ENCODE measurements around the gene PCAT7.
A peak's percentile ranks its signal among the peaks of the same experiment; 100 is the strongest.
"Not testable (repeated sequence)": the region's sequence is repeated elsewhere in the genome, so short reads cannot be mapped to it uniquely, and the experiment has no call there.

PCAT7 gene

DNA sequence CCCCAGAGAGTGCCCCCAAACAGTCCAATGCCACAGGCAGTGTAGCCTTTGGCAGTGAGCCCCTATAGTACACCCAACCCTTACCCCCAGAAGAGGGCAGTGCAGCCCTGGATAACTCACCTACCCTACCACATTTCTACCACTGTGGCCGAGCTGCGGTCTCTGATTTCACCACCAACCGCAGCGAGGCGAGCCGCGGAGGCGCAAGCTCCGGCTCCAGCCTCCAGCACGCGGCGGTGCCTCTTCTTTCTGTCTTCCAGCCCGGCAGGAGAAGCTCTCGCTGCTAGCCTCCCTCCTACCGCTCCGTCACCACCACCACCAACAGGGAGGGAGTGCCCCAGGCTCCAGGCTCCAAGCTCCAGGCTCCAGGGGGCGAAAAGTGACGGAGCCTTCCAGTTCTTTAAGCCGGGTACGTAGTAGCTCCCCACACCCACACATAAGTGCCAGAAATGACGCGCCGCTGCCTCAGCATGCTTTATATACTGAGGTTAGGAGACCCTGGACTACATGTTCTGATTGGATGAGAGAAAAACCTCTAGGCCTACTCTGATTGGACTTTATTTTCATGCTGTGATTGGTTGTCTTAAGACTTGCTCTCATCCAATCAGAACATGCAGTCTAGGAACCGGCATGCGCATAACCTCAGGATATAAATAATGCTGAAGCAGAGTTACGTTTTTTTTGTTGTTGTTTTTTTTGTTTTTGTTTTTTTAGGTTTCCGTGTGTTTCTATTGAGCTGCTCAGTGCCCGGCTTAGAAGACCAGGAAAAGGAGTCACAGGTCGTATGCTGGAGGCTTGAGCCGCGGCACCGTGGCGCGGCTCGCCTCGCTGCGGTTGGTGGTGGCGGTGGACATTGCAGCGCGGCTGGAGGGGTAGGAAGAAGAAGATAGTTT, at the start of gene PCAT7:
PCAT7 (plus strand) TSS at position 645 of the 893 bp plus-strand sequence.
- peak; percentile 13 for DNase-seq (ENCODE audit: low read depth)
- TF ChIP-seq, protein P1, sequence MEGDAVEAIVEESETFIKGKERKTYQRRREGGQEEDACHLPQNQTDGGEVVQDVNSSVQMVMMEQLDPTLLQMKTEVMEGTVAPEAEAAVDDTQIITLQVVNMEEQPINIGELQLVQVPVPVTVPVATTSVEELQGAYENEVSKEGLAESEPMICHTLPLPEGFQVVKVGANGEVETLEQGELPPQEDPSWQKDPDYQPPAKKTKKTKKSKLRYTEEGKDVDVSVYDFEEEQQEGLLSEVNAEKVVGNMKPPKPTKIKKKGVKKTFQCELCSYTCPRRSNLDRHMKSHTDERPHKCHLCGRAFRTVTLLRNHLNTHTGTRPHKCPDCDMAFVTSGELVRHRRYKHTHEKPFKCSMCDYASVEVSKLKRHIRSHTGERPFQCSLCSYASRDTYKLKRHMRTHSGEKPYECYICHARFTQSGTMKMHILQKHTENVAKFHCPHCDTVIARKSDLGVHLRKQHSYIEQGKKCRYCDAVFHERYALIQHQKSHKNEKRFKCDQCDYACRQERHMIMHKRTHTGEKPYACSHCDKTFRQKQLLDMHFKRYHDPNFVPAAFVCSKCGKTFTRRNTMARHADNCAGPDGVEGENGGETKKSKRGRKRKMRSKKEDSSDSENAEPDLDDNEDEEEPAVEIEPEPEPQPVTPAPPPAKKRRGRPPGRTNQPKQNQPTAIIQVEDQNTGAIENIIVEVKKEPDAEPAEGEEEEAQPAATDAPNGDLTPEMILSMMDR (IDR thresholded peaks at IDR 0.05; ENCODE audit: low read depth, low read length, missing control alignments): peak; percentile 54
- no peak within 1 kb of the TSS for H3K4me3 ChIP-seq (ENCODE audit: low read depth, low read length)

DNA sequence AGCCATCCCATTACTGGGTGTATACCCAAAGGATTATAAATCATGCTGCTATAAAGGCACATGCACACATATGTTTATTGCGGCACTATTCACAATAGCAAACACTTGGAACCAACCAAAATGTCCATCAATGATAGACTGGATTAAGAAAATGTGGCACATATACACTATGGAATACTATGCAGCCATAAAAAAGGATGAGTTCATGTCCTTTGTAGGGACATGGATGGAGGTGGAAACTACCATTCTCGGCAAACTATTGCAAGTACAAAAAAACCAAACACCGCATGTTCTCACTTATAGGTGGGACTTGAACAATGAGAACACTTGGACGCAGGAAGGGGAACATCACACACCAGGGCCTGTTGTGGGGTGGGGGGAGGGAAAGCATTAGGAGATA, 48.5 kb upstream of the PCAT7 start:
- DNase-seq (ENCODE audit: low read depth); H3K4me3 ChIP-seq (ENCODE audit: low read depth, low read length): not testable (repeated sequence)

DNA sequence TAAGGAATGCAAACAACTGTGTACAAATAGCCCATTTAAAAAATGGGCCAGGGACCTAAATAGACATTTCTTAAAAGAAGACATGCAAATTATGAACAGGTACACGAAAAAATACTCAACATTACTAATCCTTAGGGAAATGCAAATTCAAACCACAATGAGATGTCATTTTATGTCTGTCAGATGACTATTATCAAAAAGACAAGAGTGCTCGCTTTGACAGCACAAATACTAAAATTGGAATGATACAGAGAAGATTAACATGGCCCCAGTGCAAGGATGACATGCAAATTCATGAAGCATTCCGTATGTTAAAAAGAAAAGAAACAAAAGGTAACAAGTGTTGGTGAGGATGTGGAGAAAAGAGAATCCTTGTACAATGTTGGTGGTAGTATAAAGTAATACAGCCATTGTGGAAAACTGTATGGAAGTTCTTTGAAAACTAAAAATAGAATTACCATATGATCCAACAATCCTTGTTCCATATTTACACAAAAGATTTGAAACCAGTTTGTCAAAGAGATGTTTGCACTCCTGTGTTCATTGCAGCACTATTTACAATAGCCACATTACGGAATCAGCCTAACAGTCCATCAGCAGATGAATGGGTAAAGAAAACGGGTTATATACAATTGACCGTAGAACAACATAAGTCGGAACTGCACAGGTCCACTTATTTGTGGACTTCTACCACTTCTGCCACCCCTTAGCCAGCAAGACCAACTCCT, 47.2 kb upstream of the PCAT7 start:
- no peak for DNase-seq (ENCODE audit: low read depth)
- TF ChIP-seq, protein P1 (IDR thresholded peaks at IDR 0.05; ENCODE audit: low read depth, low read length, missing control alignments): no peak
- H3K4me3 ChIP-seq (ENCODE audit: low read depth, low read length): no peak overlapping the region

DNA sequence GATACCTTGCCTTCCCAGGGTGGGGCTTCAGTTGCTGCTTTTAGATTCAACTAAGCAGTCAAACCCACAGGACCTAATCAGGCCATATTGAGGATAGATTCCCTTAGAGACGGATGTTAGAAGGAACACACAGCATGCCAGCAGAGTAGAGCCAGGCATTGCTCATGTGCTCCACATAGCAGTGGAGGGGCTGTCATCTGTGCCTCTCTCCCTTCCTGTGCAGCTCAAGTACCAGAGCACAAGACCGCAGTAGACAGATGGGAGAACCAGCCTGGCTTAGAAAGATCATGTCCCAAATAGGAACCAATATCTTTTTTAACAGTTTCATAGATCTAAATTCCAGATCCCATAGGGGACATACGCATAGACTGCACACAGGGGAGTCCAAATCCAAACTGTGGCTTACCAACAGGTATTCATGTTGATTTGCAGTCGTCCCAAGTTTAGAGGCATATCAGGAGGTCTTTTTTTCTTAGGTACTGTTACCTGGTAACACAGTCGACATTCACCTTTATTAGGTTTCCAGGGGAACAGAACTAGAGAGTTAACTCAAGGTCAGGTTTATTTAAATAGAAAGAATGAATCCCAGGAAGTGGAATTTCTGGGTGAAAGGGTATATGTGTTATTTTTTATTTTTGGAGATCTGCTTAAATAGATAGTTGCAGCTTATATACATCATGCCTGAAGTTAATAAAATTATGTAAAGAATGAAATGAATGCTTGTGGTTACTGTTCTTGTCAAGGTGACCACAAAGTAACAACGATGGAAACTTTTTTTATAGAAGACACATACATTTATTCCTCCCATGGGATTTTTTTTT, 43.5 kb upstream of the PCAT7 start:
- H3K4me3 ChIP-seq (ENCODE audit: low read depth, low read length): no peak overlapping the region
- DNase-seq (ENCODE audit: low read depth): no peak
- TF ChIP-seq, protein P1 (IDR thresholded peaks at IDR 0.05; ENCODE audit: low read depth, low read length, missing control alignments): no peak

DNA sequence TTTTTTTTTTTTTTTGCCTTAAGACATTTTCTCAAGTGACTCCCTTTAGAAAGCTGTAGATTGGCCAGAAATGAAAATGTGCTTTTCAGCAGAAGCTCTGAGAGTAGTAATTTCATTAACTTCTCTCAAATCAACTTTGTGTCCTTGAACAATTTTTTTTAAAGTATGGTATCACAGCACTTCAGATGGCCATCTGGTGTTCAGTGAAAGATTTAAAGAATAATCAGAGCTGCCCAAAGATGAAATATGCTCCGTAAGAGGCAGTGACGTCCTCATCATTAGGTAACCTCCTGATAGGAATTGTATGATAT, 43.0 kb upstream of the PCAT7 start:
- TF ChIP-seq, protein P1 (IDR thresholded peaks at IDR 0.05; ENCODE audit: low read depth, low read length, missing control alignments): no peak

DNA sequence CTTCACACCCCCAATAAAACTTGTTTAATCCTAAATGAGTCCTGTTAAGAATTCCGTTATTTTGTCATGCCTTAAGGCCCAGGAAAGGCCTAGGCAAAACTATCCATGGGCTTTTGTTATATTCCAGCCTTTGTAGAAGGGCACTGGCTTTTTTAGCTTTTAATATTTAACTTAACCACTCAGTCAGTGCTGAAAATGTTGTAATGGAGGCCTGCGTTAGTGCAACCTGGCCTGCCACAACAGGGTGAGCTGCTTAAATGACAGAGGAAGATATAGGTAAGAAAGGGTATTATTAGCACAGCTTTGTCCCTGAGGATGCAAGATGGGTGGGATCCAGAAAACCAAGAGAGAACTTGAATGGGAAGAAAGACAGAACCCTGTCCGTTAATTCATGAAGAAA, 40.2 kb upstream of the PCAT7 start:
- no peak for DNase-seq (ENCODE audit: low read depth)
- TF ChIP-seq, protein P1 (IDR thresholded peaks at IDR 0.05; ENCODE audit: low read depth, low read length, missing control alignments): no peak
- no peak overlapping the region for H3K4me3 ChIP-seq (ENCODE audit: low read depth, low read length)

More for the DNA sequence above, 43.0 kb upstream of the PCAT7 start:
- no peak for DNase-seq (ENCODE audit: low read depth)
- no peak overlapping the region for H3K4me3 ChIP-seq (ENCODE audit: low read depth, low read length)

DNA sequence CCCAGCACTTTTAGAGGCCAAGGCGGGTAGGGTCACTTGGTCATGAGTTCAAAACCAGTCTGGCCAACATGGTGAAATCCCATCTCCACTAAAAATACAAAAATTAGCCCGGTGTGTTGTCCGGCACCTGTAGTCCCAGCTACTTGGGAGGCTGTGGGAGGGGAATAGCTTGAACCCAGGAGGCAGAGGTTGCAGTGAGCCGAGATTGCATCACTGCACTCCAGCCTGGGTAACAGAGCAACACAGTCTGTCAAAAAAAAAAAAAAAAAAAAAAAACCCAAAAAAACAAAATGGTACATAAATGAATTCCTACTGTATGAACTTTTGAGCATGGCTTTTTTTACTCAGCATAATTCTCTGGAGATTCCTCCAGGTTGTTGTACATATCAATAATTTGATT, 37.6 kb upstream of the PCAT7 start:
- H3K4me3 ChIP-seq (ENCODE audit: low read depth, low read length): no peak overlapping the region
- TF ChIP-seq, protein P1 (IDR thresholded peaks at IDR 0.05; ENCODE audit: low read depth, low read length, missing control alignments): no peak
- no peak for DNase-seq (ENCODE audit: low read depth)

Measured in GM12864 (cell line).